Omental fat pad (tissue), 4 donors: ENCODE data around the gene DCTN3. TPM values are rescaled to one million over a fixed set of nuclear protein-coding genes. Genes with fewer than 3 reads are reported as not detected.

Source experiments
- ATAC-seq: fragments of 150-250 bp; one replicate; pipeline ENCODE4 v1.9.1; 2016; ENCODE audit warnings: mild to moderate bottlenecking, moderate library complexity; ENCODE audit not compliant: low FRiP score
- DNase-seq: peaks from one replicate; pipeline ENCODE4 v3.0.0-alpha.2; 2019; ENCODE audit warnings: low spot score
- CTCF ChIP-seq, 3 donors: fragments of 450-650 bp; IDR thresholded peaks; one replicate each; pipeline ENCODE4 v1.5.1; 2016 to 2017; ENCODE audit warnings: antibody characterized with exemption in 3 of 3, mild to moderate bottlenecking in 3 of 3, moderate library complexity in 2 of 3
- total RNA-seq, 4 donors: library from RNA; depleted of rRNA; stranded (reverse); fragments of >200 nt; gene quantifications; one replicate each; pipeline ENCODE4 v1.1.0, GENCODE V29; 2016

DCTN3 gene
- total RNA-seq, 4 donors from 2014 or later, result 46.5 to 93.8 (median 75.0) TPM

GRCh38 chr9:34628656-34629490 lies 8.6 kb upstream of the DCTN3 start, which contains the start of gene ARID3C:
Gene ARID3C (minus strand): TSS chr9:34629066. CDS start chr9:34628014, 1,052 bp downstream.
- no peak for TF ChIP-seq CTCF (IDR thresholded peaks at IDR 0.05)
- DNase-seq (no peak), ATAC-seq (peak; percentile 59)

- DNase-seq (no peak), ATAC-seq (no peak)
- TF ChIP-seq CTCF (IDR thresholded peaks at IDR 0.05), result no peak
Measured at GRCh38 chr9:34627716-34628655, 7.7 kb upstream of the DCTN3 start.

- TF ChIP-seq CTCF (IDR thresholded peaks at IDR 0.05), result no peak
- ATAC-seq, result no peak
- DNase-seq, result no peak
Measured at GRCh38 chr9:34625186-34625486, 4.8 kb upstream of the DCTN3 start.

- ATAC-seq, result no peak
- no peak for DNase-seq
- TF ChIP-seq CTCF (IDR thresholded peaks at IDR 0.05), result no peak
Measured at GRCh38 chr9:34624475-34625185, 4.3 kb upstream of the DCTN3 start.

- TF ChIP-seq CTCF (IDR thresholded peaks at IDR 0.05), result no peak
- DNase-seq (no peak), ATAC-seq (no peak)
Measured at GRCh38 chr9:34623374-34624235, 3.3 kb upstream of the DCTN3 start.

- DNase-seq (no peak), ATAC-seq (no peak)
- no peak for TF ChIP-seq CTCF (IDR thresholded peaks at IDR 0.05)
Measured at GRCh38 chr9:34615132-34615531, 5.2 kb downstream of the DCTN3 start.
